H1 (cell line): ENCODE results near the gene RERE. TPM values are rescaled to one million over a fixed set of nuclear protein-coding genes. Genes with fewer than 3 reads are reported as not detected.

Experiments used
- KDM5A ChIP-seq: fragments of 200-600 bp; IDR thresholded peaks from 2 replicates; pipeline ENCODE4 v1.7.1; 2012; ENCODE audit warnings: mild to moderate bottlenecking, low read length, inconsistent platforms, mixed read lengths
- RNF2 ChIP-seq: fragments of 200-900, 300-1000 bp; sonication (generic); IDR thresholded peaks from 2 replicates; pipeline ENCODE4 v1.7.1; 2016; ENCODE audit warnings: borderline replicate concordance, low read depth, mild to moderate bottlenecking, antibody characterized with exemption, low read length; ENCODE audit not compliant: poor library complexity, severe bottlenecking; ENCODE audit errors: missing control alignments
- RXRA ChIP-seq: IDR thresholded peaks from 2 replicates; pipeline ENCODE4 v1.6.1; 2011; ENCODE audit warnings: low read depth, mild to moderate bottlenecking, low read length, moderate library complexity; ENCODE audit not compliant: insufficient read depth
- polyA plus RNA-seq, 7 experiments: library from polyadenylated mRNA; depleted of rRNA in 3 of 7; stranded (reverse) in 5 of 7; unstranded in 2 of 7; fragments of >200 nt in 5 of 7; fragments of 200-250 nt in 2 of 7; gene quantifications; 1 replicate in 5 of 7; 2 replicates in 1 of 7; 4 replicates in 1 of 7; pipeline versions ENCODE4 v1.2.1 to v1.2.3, GENCODE V29; 2011 to 2013; ENCODE audit warnings: missing spikeins in 2 of 7, mixed read lengths in 2 of 7
- total RNA-seq: library from RNA; stranded (reverse); fragmentation: NEBNext Ultra II Directional; extraction: Animal tissue kit (Norgen Biotek cat#: 25700); gene quantifications from 2 replicates; pipeline ENCODE4 v1.2.1, GENCODE V29; 2021

Gene RERE
- total and polyA plus RNA-seq, 2 of the 8 experiments (the other 6 are each of a cell fraction or from before 2014, with no cell fraction given), result 15.3 to 142 TPM

- TF ChIP-seq RXRA, result no peak
- TF ChIP-seq RNF2, result no peak
- no peak for TF ChIP-seq KDM5A
Observed at GRCh38 chr1:8538502-8538901, 278.9 kb downstream of the RERE start (continued).
